Epithelial cell of esophagus (primary cell): ENCODE measurements around the gene LRRC4C.

Source experiments
- DNase-seq: peaks from one replicate; pipeline ENCODE4 v3.0.0; 2010; ENCODE audit warnings: low read depth
- H3K4me3 ChIP-seq: 2 replicates; pipeline ENCODE4 v1.5.1; 2011; ENCODE audit warnings: mild to moderate bottlenecking, low read length, control low read depth
- TF ChIP-seq, protein P1 (sequence below): IDR thresholded peaks from 2 replicates; pipeline ENCODE4 v1.5.1; 2011; ENCODE audit warnings: low read depth, mild to moderate bottlenecking, low read length, control low read depth, inconsistent platforms; ENCODE audit not compliant: insufficient read depth; ENCODE audit errors: missing control alignments

The LRRC4C gene

DNA sequence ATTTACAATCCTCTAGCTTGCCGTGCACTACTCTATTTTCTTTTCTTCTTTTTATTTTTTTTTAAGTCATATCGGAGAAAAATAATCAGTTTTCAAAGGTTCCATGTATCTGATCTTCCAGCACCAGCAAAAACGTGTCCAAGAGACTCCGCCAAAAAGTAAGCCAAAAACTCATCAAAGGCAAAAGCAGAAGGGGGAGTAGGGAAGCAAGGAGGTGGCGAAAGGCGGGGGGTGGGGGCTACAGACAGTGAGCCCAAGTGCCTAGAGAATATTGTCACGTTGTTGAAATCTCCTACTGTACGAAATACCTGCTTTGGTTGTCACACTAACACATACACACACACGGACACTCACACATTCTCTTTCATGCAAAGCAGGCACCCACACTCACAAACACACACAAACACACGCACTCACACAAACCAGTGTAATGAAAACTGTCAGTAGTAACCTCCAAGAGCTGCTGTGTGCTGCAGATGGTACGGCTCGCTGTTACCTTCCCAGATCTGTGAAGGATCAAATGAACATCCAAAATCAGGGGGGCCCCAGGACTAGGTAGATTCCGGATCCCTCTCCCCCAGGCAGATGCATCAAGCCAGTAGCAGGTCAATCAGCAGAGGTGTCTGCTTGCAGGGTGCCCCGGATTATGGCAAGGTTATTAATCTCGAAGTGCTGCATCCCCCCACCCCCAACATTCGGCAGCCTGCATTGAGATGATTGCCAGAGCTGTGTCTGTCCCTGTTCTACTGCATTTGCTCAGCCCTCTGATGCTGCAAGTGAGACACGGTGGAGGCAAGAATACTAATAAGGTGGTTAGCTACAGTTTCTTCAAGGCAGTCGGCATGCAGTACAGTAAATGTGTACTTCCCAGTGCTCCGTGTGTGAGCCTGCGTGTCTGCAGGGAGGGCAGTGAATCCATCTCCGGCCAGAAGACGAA, at the start of gene LRRC4C:
LRRC4C (minus strand) TSS at position 188 of the 937 bp plus-strand sequence.
- TF ChIP-seq, protein P1, sequence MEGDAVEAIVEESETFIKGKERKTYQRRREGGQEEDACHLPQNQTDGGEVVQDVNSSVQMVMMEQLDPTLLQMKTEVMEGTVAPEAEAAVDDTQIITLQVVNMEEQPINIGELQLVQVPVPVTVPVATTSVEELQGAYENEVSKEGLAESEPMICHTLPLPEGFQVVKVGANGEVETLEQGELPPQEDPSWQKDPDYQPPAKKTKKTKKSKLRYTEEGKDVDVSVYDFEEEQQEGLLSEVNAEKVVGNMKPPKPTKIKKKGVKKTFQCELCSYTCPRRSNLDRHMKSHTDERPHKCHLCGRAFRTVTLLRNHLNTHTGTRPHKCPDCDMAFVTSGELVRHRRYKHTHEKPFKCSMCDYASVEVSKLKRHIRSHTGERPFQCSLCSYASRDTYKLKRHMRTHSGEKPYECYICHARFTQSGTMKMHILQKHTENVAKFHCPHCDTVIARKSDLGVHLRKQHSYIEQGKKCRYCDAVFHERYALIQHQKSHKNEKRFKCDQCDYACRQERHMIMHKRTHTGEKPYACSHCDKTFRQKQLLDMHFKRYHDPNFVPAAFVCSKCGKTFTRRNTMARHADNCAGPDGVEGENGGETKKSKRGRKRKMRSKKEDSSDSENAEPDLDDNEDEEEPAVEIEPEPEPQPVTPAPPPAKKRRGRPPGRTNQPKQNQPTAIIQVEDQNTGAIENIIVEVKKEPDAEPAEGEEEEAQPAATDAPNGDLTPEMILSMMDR, result no peak
- H3K4me3 ChIP-seq, result no peak within 1 kb of the TSS
- DNase-seq, result no peak

DNA sequence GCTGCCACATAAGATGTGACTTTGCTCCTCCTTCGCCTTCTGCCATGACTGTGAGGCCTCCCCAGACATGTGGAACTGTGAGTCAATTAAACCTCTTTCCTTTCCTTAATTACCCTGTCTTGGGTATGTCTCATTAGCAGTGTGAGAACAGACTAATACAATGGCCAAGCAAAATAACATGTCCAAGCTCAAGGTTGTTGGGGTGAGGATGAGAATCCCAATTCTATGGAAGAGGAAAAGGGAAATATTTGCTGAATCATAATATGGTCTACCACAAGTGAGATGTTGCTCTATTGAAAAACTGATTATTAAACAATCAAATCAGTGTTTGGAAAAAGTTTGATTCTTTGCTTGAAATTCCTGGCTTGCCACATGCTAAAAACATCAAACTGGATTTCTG, 48.7 kb upstream of the LRRC4C start:
- TF ChIP-seq, protein P1, result no peak
- DNase-seq, result no peak
- H3K4me3 ChIP-seq, result no peak overlapping the region

DNA sequence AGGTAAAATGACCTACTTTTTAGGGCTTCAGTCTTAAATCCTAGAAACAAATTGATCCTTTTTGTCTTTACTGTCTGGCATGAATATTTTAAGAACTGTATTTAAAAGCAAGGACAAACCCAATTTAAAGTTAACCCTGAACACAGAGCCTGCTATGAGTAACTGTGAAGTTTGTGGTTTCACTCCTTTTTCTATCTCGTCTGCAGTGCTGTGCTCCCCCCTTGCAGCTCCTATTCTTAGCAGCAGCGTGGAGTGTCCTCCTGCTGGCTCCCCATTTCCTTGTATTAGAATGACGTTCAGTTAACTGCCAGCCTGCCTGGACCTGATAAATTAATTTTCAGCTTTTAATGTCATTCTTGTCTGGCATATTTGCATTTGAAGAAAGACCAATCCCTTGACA, 40.0 kb upstream of the LRRC4C start:
- TF ChIP-seq, protein P1, result no peak
- no peak overlapping the region for H3K4me3 ChIP-seq
- no peak for DNase-seq

DNA sequence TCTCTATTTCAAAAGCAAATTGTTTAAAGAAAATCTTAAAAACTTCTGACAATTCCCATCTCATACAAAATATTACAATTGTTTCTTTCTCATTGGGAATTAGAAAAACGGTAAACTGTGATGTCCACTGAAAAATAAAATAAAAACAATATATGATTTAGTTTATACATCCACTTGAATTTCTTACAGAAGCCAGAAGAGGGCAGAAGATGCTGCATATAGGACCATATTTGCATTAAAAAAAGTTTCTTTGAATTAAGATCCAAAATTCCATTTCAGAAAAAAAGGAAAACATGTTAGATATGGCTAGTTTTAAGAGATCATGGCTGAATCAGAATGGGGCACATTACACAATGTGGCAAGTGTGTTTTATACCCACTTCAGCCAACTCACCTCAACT, 39.3 kb upstream of the LRRC4C start:
- peak; percentile 13 for DNase-seq
- H3K4me3 ChIP-seq, result no peak overlapping the region
- TF ChIP-seq, protein P1, result no peak

DNA sequence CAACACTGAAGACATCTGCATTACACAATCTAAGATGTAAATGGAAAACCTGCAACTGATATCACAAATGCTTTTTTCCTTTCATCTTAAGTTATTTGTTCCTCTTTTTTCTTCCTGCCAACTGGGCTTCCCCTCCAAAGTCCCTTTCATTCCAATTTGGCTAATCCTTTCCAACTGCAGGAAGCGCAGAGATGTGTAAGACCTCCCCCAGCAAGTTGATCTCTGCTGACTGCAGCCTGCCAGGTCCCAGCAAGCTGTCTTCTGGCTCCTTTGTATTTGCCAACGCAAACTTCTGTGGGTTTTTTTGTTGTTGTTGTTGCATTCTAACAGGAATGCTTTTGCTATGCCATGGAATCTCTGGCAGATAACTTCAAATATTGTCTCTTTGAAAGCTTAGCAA, 38.5 kb upstream of the LRRC4C start:
- TF ChIP-seq, protein P1, result no peak
- no peak overlapping the region for H3K4me3 ChIP-seq
- no peak for DNase-seq

- TF ChIP-seq, protein P1, result no peak
- DNase-seq, result no peak
- no peak overlapping the region for H3K4me3 ChIP-seq
These were observed 35.3 kb upstream of the LRRC4C start for GRCh38 chr11:41494716-41495115.
